Measurements from ENCODE around the gene NAE1.

DNA sequence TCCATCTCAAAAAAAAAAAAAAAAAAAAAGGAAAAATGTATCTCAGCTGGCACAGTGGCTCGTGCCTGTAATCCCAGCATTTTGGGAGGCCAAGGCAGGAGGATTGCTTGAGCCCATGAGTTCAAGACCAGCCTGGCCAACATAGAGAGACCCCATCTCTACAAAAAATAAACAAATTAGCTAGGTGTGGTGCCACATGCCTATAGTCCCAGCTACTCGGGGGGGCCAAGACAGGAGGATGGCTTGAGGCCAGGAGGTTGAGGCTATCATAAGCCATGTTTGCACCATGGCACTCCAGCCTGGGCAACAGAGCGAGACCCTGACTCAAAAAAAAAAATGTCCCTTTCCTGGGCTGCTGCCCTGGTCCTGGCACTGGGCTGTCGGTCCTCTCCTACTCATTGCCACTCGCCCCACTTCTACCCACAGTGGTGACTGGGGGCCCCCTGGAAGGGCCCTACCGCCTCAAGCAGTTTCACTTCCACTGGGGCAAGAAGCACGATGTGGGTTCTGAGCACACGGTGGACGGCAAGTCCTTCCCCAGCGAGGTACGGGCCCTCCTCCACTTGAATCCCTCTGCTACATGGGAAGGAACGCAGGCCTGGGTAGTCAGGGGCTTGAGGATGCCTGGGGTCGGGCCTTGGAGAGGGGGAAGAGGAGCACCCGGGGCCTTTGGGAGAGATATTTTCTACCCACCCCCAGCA is 19.5 kb upstream of the NAE1 start:
- no peak for TF ChIP-seq CTCF (optimal IDR thresholded peaks at IDR 0.05 in 1 of 3, IDR thresholded peaks at IDR 0.05 in 1 of 3, conservative IDR thresholded peaks at IDR 0.05 in 1 of 3; ENCODE audit: extremely low read depth in 1 of 3, insufficient read depth in 2 of 3, low read length in 3 of 3)
- TF ChIP-seq EZH2 (IDR thresholded peaks at IDR 0.05; ENCODE audit: low read length) = no peak

Measured in keratinocyte (primary cell).